ENCODE data around the gene VMO1. TPM values are rescaled to one million over a fixed set of nuclear protein-coding genes. Genes with fewer than 3 reads are reported as not detected.

VMO1 gene
- total RNA-seq, 1 donor from 2014 or later: 1.3 TPM

GRCh38 chr17:4768298-4768697 lies 17.9 kb downstream of the VMO1 start:
- H3K36me3 Mint-ChIP-seq (ENCODE audit: insufficient read depth): no peaks in the 10 kb centered on the region
- no peak for DNase-seq (ENCODE audit: low spot score, unreplicated experiment)
- H3K27me3 Mint-ChIP-seq: peaks cover 4% of the 10 kb centered on the region
- H3K27ac Mint-ChIP-seq: no peak overlapping the region
- no peak for TF ChIP-seq CTCF (IDR thresholded peaks at IDR 0.05; ENCODE audit: unreplicated experiment)
- peaks cover 7% of the 10 kb centered on the region for H3K4me1 Mint-ChIP-seq (ENCODE audit: low read depth)
- no peak overlapping the region for H3K4me3 Mint-ChIP-seq (ENCODE audit: low read depth)
- no peaks in the 10 kb centered on the region for H3K9me3 Mint-ChIP-seq (ENCODE audit: low read depth)

- no peak for TF ChIP-seq CTCF (IDR thresholded peaks at IDR 0.05; ENCODE audit: unreplicated experiment)
- no peaks in the 10 kb centered on the region for H3K9me3 Mint-ChIP-seq (ENCODE audit: low read depth)
Measured at GRCh38 chr17:4766723-4767122, 19.4 kb downstream of the VMO1 start.

GRCh38 chr17:4766201-4766600 lies 20.0 kb downstream of the VMO1 start:
- no peak for DNase-seq (ENCODE audit: low spot score, unreplicated experiment)
- H3K27me3 Mint-ChIP-seq: no peaks in the 10 kb centered on the region
- peaks cover 1% of the 10 kb centered on the region for H3K4me1 Mint-ChIP-seq (ENCODE audit: low read depth)
- H3K4me3 Mint-ChIP-seq (ENCODE audit: low read depth): no peak overlapping the region
- TF ChIP-seq CTCF (IDR thresholded peaks at IDR 0.05; ENCODE audit: unreplicated experiment): no peak
- H3K36me3 Mint-ChIP-seq (ENCODE audit: insufficient read depth): no peaks in the 10 kb centered on the region
- H3K9me3 Mint-ChIP-seq (ENCODE audit: low read depth): no peaks in the 10 kb centered on the region
- H3K27ac Mint-ChIP-seq: no peak overlapping the region

More at GRCh38 chr17:4766723-4767122, 19.4 kb downstream of the VMO1 start:
- Mint-ChIP-seq H3K27ac (no peak overlapping the region), H3K36me3 (ENCODE audit: insufficient read depth) (no peaks in the 10 kb centered on the region), H3K27me3 (peaks cover 2% of the 10 kb centered on the region), H3K4me3 (ENCODE audit: low read depth) (no peak overlapping the region), H3K4me1 (ENCODE audit: low read depth) (peaks cover 4% of the 10 kb centered on the region)
- no peak for DNase-seq (ENCODE audit: low spot score, unreplicated experiment)

GRCh38 chr17:4764595-4764994 lies 21.6 kb downstream of the VMO1 start:
- no peaks in the 10 kb centered on the region for H3K36me3 Mint-ChIP-seq (ENCODE audit: insufficient read depth)
- no peaks in the 10 kb centered on the region for H3K4me1 Mint-ChIP-seq (ENCODE audit: low read depth)
- TF ChIP-seq CTCF (IDR thresholded peaks at IDR 0.05; ENCODE audit: unreplicated experiment): no peak
- DNase-seq (ENCODE audit: low spot score, unreplicated experiment): no peak
- H3K27me3 Mint-ChIP-seq: no peaks in the 10 kb centered on the region
- no peaks in the 10 kb centered on the region for H3K9me3 Mint-ChIP-seq (ENCODE audit: low read depth)
- H3K4me3 Mint-ChIP-seq (ENCODE audit: low read depth): no peak overlapping the region
- no peak overlapping the region for H3K27ac Mint-ChIP-seq

- DNase-seq (ENCODE audit: low spot score, unreplicated experiment): no peak
- H3K27ac Mint-ChIP-seq: no peak overlapping the region
- H3K36me3 Mint-ChIP-seq (ENCODE audit: insufficient read depth): no peaks in the 10 kb centered on the region
- no peaks in the 10 kb centered on the region for H3K9me3 Mint-ChIP-seq (ENCODE audit: low read depth)
- no peak for TF ChIP-seq CTCF (IDR thresholded peaks at IDR 0.05; ENCODE audit: unreplicated experiment)
- H3K4me1 Mint-ChIP-seq (ENCODE audit: low read depth): peaks cover 5% of the 10 kb centered on the region
- H3K4me3 Mint-ChIP-seq (ENCODE audit: low read depth): no peak overlapping the region
- H3K27me3 Mint-ChIP-seq: peaks cover 11% of the 10 kb centered on the region
Measured at GRCh38 chr17:4759776-4760236, 26.4 kb downstream of the VMO1 start.

All from progenitor cell of endocrine pancreas (in vitro differentiated cells).